IPS-20b (cell line): ENCODE measurements around the gene LRRC46.

Source experiments
- H3K27ac ChIP-seq: one replicate; pipeline ENCODE4 v1.5.1; 2013; ENCODE audit warnings: low read length
- H3K27me3 ChIP-seq: 2 replicates; pipeline ENCODE4 v1.6.1; 2013; ENCODE audit warnings: mild to moderate bottlenecking, low read length, inconsistent platforms; ENCODE audit not compliant: insufficient read depth
- H3K36me3 ChIP-seq: 2 replicates; pipeline ENCODE4 v1.6.1; 2013; ENCODE audit warnings: low read depth, mild to moderate bottlenecking, inconsistent platforms, low read length, moderate library complexity; ENCODE audit not compliant: insufficient read depth
- H3K4me1 ChIP-seq: 2 replicates; pipeline ENCODE4 v1.6.1; 2013; ENCODE audit warnings: mild to moderate bottlenecking, control low read depth, inconsistent platforms, low read length, moderate library complexity; ENCODE audit not compliant: insufficient read depth
- H3K4me3 ChIP-seq: 2 replicates; pipeline ENCODE4 v1.5.1; 2013; ENCODE audit warnings: mild to moderate bottlenecking, low read length, inconsistent platforms
- H3K9ac ChIP-seq: 2 replicates; pipeline ENCODE4 v1.6.1; 2013; ENCODE audit warnings: low read depth, mild to moderate bottlenecking, inconsistent platforms, low read length, moderate library complexity
- H3K9me3 ChIP-seq: 2 replicates; pipeline ENCODE4 v1.6.1; 2013; ENCODE audit warnings: mild to moderate bottlenecking, low read depth, low read length, inconsistent platforms; ENCODE audit not compliant: insufficient read depth

The LRRC46 gene

DNA sequence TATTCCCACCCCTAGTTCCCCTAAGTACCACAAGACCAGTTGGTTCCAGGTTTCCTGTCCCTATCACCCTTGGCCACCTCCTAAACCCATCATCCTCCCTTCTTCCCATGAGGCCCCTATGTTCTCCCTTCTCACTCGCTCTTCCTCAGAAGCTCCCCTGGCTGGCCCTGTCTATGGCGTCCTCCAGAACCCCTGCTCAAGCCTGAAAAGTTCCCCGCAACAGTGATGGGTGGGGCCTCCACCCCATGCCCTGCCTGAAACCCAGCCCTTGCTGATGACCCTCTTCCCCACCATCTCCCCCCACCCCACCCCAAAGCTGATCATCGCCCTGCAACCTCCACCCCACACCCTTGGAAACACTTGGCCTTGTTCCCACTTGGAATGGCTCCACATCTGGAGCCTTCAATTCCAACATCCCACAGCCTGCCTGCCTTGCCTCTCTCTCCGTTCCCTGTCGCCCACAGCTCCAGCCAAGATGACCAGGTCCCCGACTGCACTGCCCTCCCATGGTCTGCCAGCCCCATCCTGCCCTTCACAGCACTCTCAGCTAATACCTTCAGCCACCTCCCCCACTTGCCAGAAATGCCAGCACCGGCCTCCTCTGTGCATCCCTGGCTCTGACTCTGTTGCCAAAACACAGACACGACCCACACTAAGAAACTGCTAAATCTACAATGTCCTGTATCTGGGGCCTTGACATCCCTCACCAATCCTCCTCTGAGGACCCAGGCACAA lies 20.4 kb upstream of the LRRC46 start:
- Histone ChIP-seq H3K9ac (no peak overlapping the region), H3K36me3 (peaks cover 12% of the 10 kb centered on the region; the same call in 1 of the 2 replicates), H3K4me1 (no peaks in the 10 kb centered on the region), H3K27me3 (no peaks in the 10 kb centered on the region), H3K27ac (no peak overlapping the region), H3K4me3 (no peak overlapping the region), H3K9me3 (no peaks in the 10 kb centered on the region)

DNA sequence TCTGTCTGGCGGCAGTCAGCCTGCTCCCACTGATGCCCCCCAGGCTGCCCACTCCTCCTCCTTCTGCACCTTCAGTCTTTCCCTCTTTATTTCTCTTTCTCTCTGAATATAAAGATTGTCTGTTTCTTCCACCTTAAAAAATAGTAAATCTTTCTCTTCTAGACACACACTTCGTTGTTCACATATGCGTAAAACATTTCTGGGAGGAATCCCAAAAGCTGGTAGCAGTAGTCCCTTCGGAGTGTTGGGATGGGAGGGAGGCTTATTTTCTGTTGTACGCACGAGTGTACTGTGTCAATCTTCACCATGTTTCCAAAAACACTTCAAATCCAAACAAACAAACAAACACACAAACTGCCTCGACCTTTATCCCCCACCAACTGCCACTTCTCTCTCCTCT lies 19.8 kb upstream of the LRRC46 start:
- Histone ChIP-seq H3K36me3 (peaks cover 12% of the 10 kb centered on the region; the same call in 1 of the 2 replicates), H3K9ac (no peak overlapping the region), H3K27ac (no peak overlapping the region), H3K4me1 (no peaks in the 10 kb centered on the region), H3K9me3 (no peaks in the 10 kb centered on the region), H3K4me3 (no peak overlapping the region), H3K27me3 (no peaks in the 10 kb centered on the region)

DNA sequence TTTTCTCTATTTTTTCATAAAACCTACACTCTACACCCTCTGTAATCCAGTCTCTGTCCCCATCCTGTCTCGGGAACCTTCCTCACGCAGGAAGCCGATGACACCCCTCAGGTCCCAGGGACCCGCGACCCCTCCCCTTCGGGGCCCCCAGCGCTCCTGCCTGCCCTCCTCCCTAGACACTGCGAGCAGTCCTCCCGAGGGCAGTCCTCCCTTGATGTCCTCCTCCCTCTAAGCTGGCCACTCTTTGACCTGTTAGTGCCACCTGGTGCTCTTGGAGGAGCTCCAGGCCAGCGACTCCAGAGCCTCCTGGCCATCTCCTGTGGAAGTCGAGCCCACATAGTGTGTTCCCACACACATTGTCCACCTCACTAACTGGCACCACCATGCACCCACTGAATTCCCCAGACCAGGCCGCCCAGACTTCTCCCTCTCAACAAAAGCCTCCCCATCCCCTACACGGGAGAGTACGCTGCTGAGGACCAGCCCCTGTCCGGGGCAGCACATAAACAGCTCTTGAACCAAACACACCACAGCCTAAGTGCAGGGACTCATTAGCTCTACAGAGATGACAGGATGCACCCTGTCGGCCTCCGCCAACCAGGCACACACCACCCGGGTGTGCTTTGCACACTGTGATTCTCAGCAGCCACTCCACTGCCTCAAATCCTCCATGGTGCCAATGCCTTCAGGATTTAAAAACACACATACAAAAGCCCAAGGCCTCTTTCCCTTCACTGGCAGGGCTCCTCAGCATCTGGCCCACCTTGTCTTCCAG lies 19.1 kb upstream of the LRRC46 start:
- peaks cover 9% of the 10 kb centered on the region; the same call in 1 of the 2 replicates for H3K36me3 ChIP-seq

DNA sequence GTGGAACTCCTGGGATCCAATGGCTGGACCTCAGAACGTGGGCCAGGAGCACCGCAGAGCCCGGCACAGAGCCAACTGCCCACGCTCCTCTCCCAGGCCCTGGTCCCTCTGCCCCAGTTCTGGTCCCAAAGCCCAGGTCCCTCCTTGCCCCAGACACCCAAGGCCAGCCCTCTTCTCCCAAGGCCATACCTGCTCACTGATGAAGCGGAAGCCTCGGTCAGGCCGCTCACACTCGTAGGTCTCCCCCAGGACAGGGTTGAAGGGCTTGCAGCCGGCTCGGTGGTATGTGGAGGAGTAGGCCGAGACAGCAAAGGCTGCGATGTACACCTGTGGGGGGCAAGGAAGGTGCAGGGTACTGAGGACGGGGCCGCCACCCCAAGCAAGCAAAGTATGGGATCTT lies 18.4 kb upstream of the LRRC46 start:
- Histone ChIP-seq H3K4me1 (no peaks in the 10 kb centered on the region), H3K27ac (no peak overlapping the region), H3K9me3 (no peaks in the 10 kb centered on the region), H3K4me3 (no peak overlapping the region), H3K27me3 (no peaks in the 10 kb centered on the region), H3K36me3 (peaks cover 9% of the 10 kb centered on the region; the same call in 1 of the 2 replicates), H3K9ac (no peak overlapping the region)

More for the DNA sequence above, 19.1 kb upstream of the LRRC46 start:
- no peaks in the 10 kb centered on the region for H3K4me1 ChIP-seq
- no peak overlapping the region for H3K9ac ChIP-seq
- no peaks in the 10 kb centered on the region for H3K27me3 ChIP-seq
- no peak overlapping the region for H3K4me3 ChIP-seq
- H3K9me3 ChIP-seq: no peaks in the 10 kb centered on the region
- H3K27ac ChIP-seq: no peak overlapping the region

DNA sequence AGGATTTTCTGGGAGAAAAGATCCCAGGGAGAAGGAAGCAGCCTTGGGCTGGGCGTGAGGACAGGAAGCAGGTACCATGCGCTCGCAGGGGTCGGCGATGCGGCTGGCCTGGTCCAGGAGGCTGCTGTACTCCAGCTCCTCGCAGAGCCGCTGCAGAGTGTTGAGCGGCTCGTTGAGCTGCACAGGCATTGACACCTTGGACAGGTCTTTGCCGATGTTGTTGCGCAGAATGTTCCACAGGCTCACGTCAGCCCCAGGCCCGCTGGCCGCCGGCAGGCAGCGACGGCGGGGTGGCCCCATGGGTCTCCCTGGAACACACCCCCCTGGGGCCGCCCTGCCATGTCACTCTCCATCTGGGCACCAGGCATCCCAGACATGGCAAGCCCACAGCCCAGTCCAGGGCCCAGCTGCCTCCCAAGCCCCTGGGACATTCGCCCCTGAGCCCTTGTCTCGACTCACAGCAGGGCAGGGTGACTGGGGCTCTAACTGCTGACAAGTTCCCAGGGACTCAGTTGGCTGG lies 17.9 kb upstream of the LRRC46 start:
- no peak overlapping the region for H3K9ac ChIP-seq
- H3K36me3 ChIP-seq: peaks cover 9% of the 10 kb centered on the region; the same call in 1 of the 2 replicates
- no peaks in the 10 kb centered on the region for H3K9me3 ChIP-seq
- no peak overlapping the region for H3K27ac ChIP-seq
- no peaks in the 10 kb centered on the region for H3K4me1 ChIP-seq
- H3K4me3 ChIP-seq: no peak overlapping the region
- no peaks in the 10 kb centered on the region for H3K27me3 ChIP-seq

DNA sequence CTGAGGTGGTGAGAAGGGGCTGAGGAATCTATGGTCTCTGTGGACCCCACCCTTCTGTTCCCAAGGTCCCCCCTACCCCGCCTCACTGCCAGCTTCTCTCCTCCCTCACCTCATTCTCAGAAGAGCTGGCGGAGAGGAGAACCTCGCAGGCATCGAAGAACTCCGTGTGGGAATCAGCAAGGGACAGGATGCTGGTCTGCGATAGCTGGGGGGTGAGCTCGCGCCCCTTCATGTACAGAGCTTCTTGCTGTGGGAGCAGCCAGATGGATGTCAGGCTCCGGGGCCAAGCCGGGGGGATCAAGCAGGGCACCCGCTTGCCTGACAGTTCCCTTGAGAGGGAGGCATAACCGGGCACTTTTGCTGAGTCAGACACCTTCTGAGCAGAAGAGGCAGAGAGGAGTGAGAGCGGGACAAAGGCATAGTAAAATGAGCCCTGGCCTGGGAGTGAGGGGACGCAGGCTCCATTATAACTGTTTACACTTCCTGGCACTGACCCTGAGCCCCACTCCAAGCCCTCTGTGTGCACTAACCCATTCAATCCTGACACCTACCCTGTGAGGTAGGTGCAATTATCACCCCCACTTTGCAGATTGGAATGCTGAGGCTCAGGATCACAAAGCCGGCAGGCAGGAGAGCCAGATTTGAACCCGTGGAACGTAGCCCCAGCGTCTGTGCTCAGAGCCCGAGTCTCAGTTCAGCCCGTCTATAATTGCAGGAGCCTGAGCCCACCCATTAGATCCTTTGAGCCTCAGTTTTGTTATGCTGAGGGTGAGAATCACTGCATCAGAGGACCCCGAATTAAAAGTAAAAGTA lies 16.2 kb upstream of the LRRC46 start:
- Histone ChIP-seq H3K36me3 (no peaks in the 10 kb centered on the region), H3K4me1 (no peaks in the 10 kb centered on the region), H3K9ac (no peak overlapping the region), H3K9me3 (no peaks in the 10 kb centered on the region), H3K27me3 (no peaks in the 10 kb centered on the region), H3K27ac (no peak overlapping the region), H3K4me3 (no peak overlapping the region)

DNA sequence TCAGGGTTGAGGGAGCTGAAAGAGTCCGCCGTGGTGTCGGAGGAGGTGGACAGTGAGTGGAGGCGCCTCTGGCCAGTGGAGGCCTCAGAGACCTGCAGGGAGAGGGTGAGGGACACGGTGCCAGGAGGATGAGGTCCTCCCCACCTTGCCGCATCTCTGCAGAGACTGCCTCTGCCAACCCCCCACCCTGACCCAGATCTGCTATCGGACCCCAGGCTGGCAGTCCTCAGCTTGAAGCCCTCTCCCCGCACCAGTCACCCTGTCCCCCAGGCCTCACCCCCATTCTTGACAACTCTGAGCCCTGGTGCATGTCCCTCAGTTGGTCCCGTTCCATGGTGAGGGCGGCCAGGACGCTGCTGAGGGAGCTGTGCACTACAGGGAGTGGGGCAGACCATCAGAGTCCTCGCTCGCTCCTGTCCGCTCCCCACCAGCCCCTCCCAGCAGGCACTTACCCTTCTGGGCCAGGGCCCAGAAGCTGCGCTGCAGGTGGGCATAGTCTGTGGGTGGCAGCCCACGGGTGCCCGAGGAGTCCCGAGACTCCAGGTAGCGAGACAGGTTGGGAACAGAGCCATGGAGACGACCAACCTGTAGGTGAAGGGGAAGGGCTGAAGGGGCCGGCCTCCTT lies 15.2 kb upstream of the LRRC46 start:
- no peaks in the 10 kb centered on the region for H3K9me3 ChIP-seq
- H3K36me3 ChIP-seq: no peaks in the 10 kb centered on the region
- H3K4me3 ChIP-seq: no peak overlapping the region
- H3K9ac ChIP-seq: no peak overlapping the region
- H3K27me3 ChIP-seq: no peaks in the 10 kb centered on the region
- no peak overlapping the region for H3K27ac ChIP-seq
- H3K4me1 ChIP-seq: no peaks in the 10 kb centered on the region

DNA sequence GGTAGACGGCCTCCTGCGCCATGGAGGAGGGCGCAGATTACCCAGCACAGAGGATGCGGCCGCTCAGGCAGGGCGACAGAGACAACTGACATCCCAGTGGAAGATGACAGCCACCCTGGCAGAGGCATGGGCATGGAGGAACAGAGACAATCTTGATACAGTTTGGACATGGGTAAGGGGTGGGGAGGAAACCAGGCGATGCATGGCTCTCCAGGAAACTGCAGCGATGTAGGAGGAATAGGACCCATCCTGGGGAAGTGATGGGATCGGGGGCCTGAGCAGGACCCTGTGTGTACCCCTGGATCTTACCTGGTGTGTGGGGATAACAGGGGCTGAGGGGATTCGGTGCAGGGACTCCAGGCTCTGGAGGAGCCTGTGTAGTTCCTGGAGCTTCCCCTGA lies 14.5 kb upstream of the LRRC46 start:
- Histone ChIP-seq H3K9me3 (no peaks in the 10 kb centered on the region), H3K36me3 (no peaks in the 10 kb centered on the region), H3K9ac (no peak overlapping the region), H3K27me3 (no peaks in the 10 kb centered on the region), H3K4me3 (no peak overlapping the region), H3K4me1 (no peaks in the 10 kb centered on the region), H3K27ac (no peak overlapping the region)

DNA sequence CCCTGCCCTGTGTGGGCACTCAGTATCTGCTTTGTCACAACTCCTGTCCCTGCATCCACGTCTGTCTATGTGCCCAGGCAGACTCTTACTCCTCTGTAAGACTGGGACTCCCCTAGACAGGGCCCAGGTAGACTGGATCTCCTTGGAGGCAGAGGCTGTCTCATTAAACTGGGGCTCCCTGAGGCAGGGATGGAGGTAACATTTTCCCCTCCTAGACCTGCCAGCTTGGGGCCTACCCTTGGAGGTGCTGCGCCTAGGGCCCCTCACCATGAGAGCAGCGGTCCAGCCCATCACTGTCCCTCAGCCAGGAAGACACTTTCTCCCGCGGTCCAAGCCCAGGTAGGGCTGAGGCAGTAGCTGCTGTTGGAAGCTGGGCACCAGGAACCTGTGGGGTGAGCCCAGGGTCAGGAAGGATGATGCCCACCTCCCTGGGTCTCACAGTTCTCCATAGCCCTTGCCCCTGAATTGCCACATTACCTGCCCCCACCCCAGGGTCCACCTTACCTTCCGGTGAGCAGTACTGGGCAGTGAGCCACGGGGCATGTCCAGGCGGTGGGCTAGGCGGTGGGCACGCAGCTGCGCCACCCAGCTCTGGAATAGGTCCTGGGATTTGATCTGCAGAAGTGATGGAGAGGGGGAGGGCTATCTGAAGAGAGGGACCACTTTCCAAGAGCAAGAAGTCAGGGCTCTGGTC lies 13.3 kb upstream of the LRRC46 start:
- H3K4me1 ChIP-seq: no peaks in the 10 kb centered on the region
- H3K27ac ChIP-seq: no peak overlapping the region
- no peak overlapping the region for H3K9ac ChIP-seq
- no peak overlapping the region for H3K4me3 ChIP-seq
- H3K36me3 ChIP-seq: peaks cover 1% of the 10 kb centered on the region; the same call in 1 of the 2 replicates
- H3K9me3 ChIP-seq: no peaks in the 10 kb centered on the region
- H3K27me3 ChIP-seq: no peaks in the 10 kb centered on the region

DNA sequence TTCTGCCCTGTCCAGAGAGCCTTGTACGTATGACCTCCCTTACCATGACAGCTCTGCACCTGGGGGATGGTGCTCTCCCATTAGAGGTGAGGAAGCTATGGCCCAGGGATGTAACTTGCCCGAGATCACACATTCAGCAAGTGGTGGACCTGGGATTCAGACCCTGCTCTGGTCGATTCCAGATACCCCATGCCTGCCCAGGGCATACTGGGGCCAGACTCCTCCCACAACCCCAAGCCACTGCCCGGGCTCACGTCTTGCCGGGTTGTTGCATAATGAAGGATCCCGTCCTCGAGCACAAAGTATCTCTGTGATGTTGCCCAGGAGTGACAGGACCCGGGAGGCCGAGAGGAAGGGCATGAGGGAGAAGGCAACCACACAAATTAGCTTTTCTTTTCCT lies 12.0 kb upstream of the LRRC46 start:
- Histone ChIP-seq H3K9ac (no peak overlapping the region), H3K9me3 (no peaks in the 10 kb centered on the region), H3K27ac (no peak overlapping the region), H3K27me3 (no peaks in the 10 kb centered on the region), H3K36me3 (peaks cover 14% of the 10 kb centered on the region), H3K4me3 (no peak overlapping the region), H3K4me1 (no peaks in the 10 kb centered on the region)
